BLaER1 treated with 17β-estradiol and CSF1 and Interleukin-3, amounts not matched to agents 10 nM and 100 nM (cell line): ENCODE measurements around the gene EPB41L4A.
A peak's percentile ranks its signal among the peaks of the same experiment; 100 is the strongest.
"Not testable (repeated sequence)": the region's sequence is repeated elsewhere in the genome, so short reads cannot be mapped to it uniquely, and the experiment has no call there.

Experiments
- H3K27ac ChIP-seq, 11 experiments: shearing (Covaris generic); formaldehyde crosslinking; 2 replicates each; pipeline ENCODE4 v1.8.1; 2022
- H3K27me3 ChIP-seq, 11 experiments: shearing (Covaris generic); formaldehyde crosslinking; 2 replicates each; pipeline ENCODE4 v1.8.1; 2022
- H3K36me3 ChIP-seq, 11 experiments: shearing (Covaris generic); formaldehyde crosslinking; 2 replicates each; pipeline ENCODE4 v1.8.1; 2022
- H3K4me1 ChIP-seq, 10 experiments: shearing (Covaris generic); formaldehyde crosslinking; 2 replicates each; pipeline ENCODE4 v1.8.1; 2022
- H3K4me2 ChIP-seq, 11 experiments: shearing (Covaris generic); formaldehyde crosslinking; 2 replicates each; pipeline ENCODE4 v1.8.1; 2022
- H3K4me3 ChIP-seq, 10 experiments: shearing (Covaris generic); formaldehyde crosslinking; 2 replicates each; pipeline ENCODE4 v1.8.1; 2022
- H3K9ac ChIP-seq, 11 experiments: shearing (Covaris generic); formaldehyde crosslinking; 2 replicates each; pipeline ENCODE4 v1.8.1; 2022
- H3K9me3 ChIP-seq, 11 experiments: shearing (Covaris generic); formaldehyde crosslinking; replicated peaks in 1 of 11; 2 replicates each; pipeline ENCODE4 v1.8.1; 2022
- H4K20me1 ChIP-seq, 11 experiments: shearing (Covaris generic); formaldehyde crosslinking; 2 replicates each; pipeline ENCODE4 v1.8.1; 2022
- Cebpa-rat ChIP-seq, 11 experiments: shearing (Covaris generic); IDR thresholded peaks; 2 replicates each; pipeline ENCODE4 v1.8.1; 2022

Gene EPB41L4A

GRCh38 chr5:112434641-112435040 lies 15.6 kb upstream of the EPB41L4A start:
- Histone ChIP-seq H3K27me3 (no peaks in the 10 kb centered on the region), H3K4me1 (peaks cover 9 to 13% (median 12%) of the 10 kb centered on the region in 10 experiments; a peak in 19 of 20 replicates), H3K4me3 (no peak overlapping the region), H3K27ac (no peak overlapping the region), H3K9ac (no peak overlapping the region), H3K4me2 (no peak overlapping the region), H3K9me3 (peaks cover 0 to 8% (median 4%) of the 10 kb centered on the region in 11 experiments; a peak in 7 of 22 replicates), H4K20me1 (no peaks in the 10 kb centered on the region), H3K36me3 (no peaks in the 10 kb centered on the region)
- TF ChIP-seq Cebpa-rat (IDR thresholded peaks at IDR 0.05), result no peak

GRCh38 chr5:112426202-112426601 lies 7.1 kb upstream of the EPB41L4A start:
- not testable (repeated sequence) for H4K20me1 ChIP-seq, H3K36me3 ChIP-seq, H3K4me2 ChIP-seq, H3K9me3 ChIP-seq, H3K4me3 ChIP-seq, H3K27ac ChIP-seq, H3K4me1 ChIP-seq, H3K9ac ChIP-seq, H3K27me3 ChIP-seq

GRCh38 chr5:112419986-112420864 lies 1.1 kb upstream of the EPB41L4A start:
- Histone ChIP-seq H3K4me1 (peaks cover 0 to 12% (median 5%) of the 10 kb centered on the region in 10 experiments; a peak in 4 of 20 replicates), H3K9me3 (no peaks in the 10 kb centered on the region), H3K27me3 (peaks cover 15 to 38% (median 30%) of the 10 kb centered on the region in 11 experiments), H3K27ac (no peak overlapping the region), H3K4me2 (peak overlapping the region; percentile 82 to 99 (median 95)), H3K4me3 (peak overlapping the region; percentile 72 to 90 (median 76)), H4K20me1 (no peaks in the 10 kb centered on the region), H3K36me3 (no peaks in the 10 kb centered on the region), H3K9ac (peak overlapping the region; percentile 50 to 74 (median 68))
- no peak for TF ChIP-seq Cebpa-rat (IDR thresholded peaks at IDR 0.05)

- peak overlapping the region; percentile 72 to 90 (median 76) for H3K4me3 ChIP-seq
- H4K20me1 ChIP-seq, result no peaks in the 10 kb centered on the region
- H3K4me1 ChIP-seq, result peaks cover 0 to 12% (median 5%) of the 10 kb centered on the region in 10 experiments; a peak in 4 of 20 replicates
- TF ChIP-seq Cebpa-rat (IDR thresholded peaks at IDR 0.05), result no peak
- H3K9ac ChIP-seq, result peak overlapping the region; percentile 50 to 74 (median 68); a peak in 17 of 22 replicates
- peak overlapping the region; percentile 82 to 99 (median 95) for H3K4me2 ChIP-seq
- H3K36me3 ChIP-seq, result no peaks in the 10 kb centered on the region
- H3K27me3 ChIP-seq, result peaks cover 15 to 38% (median 30%) of the 10 kb centered on the region in 11 experiments
- H3K27ac ChIP-seq, result no peak overlapping the region
- no peaks in the 10 kb centered on the region for H3K9me3 ChIP-seq
These were observed 366 bp downstream of the EPB41L4A start for GRCh38 chr5:112418659-112419163.

GRCh38 chr5:112417931-112418658 lies 982 bp downstream of the EPB41L4A start:
- H3K4me3 ChIP-seq, result peak overlapping the region in 4 of 10 experiments; percentile 72 to 83 (median 72); a peak in 5 of 20 replicates
- no peaks in the 10 kb centered on the region for H3K9me3 ChIP-seq
- TF ChIP-seq Cebpa-rat (IDR thresholded peaks at IDR 0.05), result no peak
- H3K27me3 ChIP-seq, result peaks cover 15 to 38% (median 30%) of the 10 kb centered on the region in 11 experiments
- H3K9ac ChIP-seq, result no peak overlapping the region
- peaks cover 0 to 12% (median 5%) of the 10 kb centered on the region in 10 experiments; a peak in 4 of 20 replicates for H3K4me1 ChIP-seq
- no peak overlapping the region for H3K27ac ChIP-seq
- no peaks in the 10 kb centered on the region for H3K36me3 ChIP-seq
- H4K20me1 ChIP-seq, result no peaks in the 10 kb centered on the region
- H3K4me2 ChIP-seq, result peak overlapping the region; percentile 82 to 99 (median 95); a peak in 20 of 22 replicates

- no peaks in the 10 kb centered on the region for H3K36me3 ChIP-seq
- H3K4me3 ChIP-seq, result no peak overlapping the region
- H4K20me1 ChIP-seq, result no peaks in the 10 kb centered on the region
- TF ChIP-seq Cebpa-rat (IDR thresholded peaks at IDR 0.05), result no peak
- H3K9me3 ChIP-seq, result no peaks in the 10 kb centered on the region
- no peak overlapping the region for H3K9ac ChIP-seq
- no peak overlapping the region for H3K4me2 ChIP-seq
- H3K4me1 ChIP-seq, result peaks cover 6 to 27% (median 12%) of the 10 kb centered on the region in 10 experiments; a peak in 14 of 20 replicates
- H3K27me3 ChIP-seq, result peaks cover 15 to 36% (median 30%) of the 10 kb centered on the region in 11 experiments
- H3K27ac ChIP-seq, result no peak overlapping the region
These were observed 3.5 kb downstream of the EPB41L4A start for GRCh38 chr5:112415552-112415951.

- Histone ChIP-seq H3K4me2 (no peak overlapping the region), H3K9ac (no peak overlapping the region), H3K36me3 (no peaks in the 10 kb centered on the region), H3K4me3 (no peak overlapping the region), H3K27me3 (peaks cover 4 to 21% (median 12%) of the 10 kb centered on the region in 11 experiments), H3K4me1 (peaks cover 6 to 24% (median 12%) of the 10 kb centered on the region in 10 experiments; a peak in 14 of 20 replicates), H3K27ac (no peak overlapping the region), H3K9me3 (no peaks in the 10 kb centered on the region), H4K20me1 (no peaks in the 10 kb centered on the region)
- no peak for TF ChIP-seq Cebpa-rat (IDR thresholded peaks at IDR 0.05)
These were observed 5.5 kb downstream of the EPB41L4A start for GRCh38 chr5:112413611-112414010.

- Histone ChIP-seq H3K27me3 (peaks cover 0 to 8% (median 0%) of the 10 kb centered on the region in 11 experiments; a peak in 6 of 22 replicates), H4K20me1 (no peaks in the 10 kb centered on the region), H3K36me3 (no peaks in the 10 kb centered on the region), H3K4me3 (no peak overlapping the region), H3K4me1 (peaks cover 6 to 14% (median 10%) of the 10 kb centered on the region in 10 experiments; a peak in 13 of 20 replicates), H3K9me3 (no peaks in the 10 kb centered on the region), H3K27ac (no peak overlapping the region), H3K4me2 (peak overlapping the region in 7 of 11 experiments; percentile 8 to 43 (median 16); a peak in 9 of 22 replicates), H3K9ac (no peak overlapping the region)
- TF ChIP-seq Cebpa-rat (IDR thresholded peaks at IDR 0.05), result no peak
These were observed 6.7 kb downstream of the EPB41L4A start for GRCh38 chr5:112412346-112412745.

- Histone ChIP-seq H3K4me2 (peak overlapping the region in 7 of 11 experiments; percentile 8 to 43 (median 16); a peak in 9 of 22 replicates), H3K4me1 (peaks cover 6 to 14% (median 10%) of the 10 kb centered on the region in 10 experiments; a peak in 13 of 20 replicates), H3K9me3 (no peaks in the 10 kb centered on the region), H4K20me1 (no peaks in the 10 kb centered on the region), H3K27ac (no peak overlapping the region), H3K4me3 (no peak overlapping the region), H3K36me3 (no peaks in the 10 kb centered on the region), H3K9ac (no peak overlapping the region), H3K27me3 (peaks cover 0 to 4% (median 0%) of the 10 kb centered on the region in 11 experiments; a peak in 2 of 22 replicates)
- no peak for TF ChIP-seq Cebpa-rat (IDR thresholded peaks at IDR 0.05)
These were observed 7.2 kb downstream of the EPB41L4A start for GRCh38 chr5:112411903-112412302.
